NT2/D1 (cell line): ENCODE measurements around the gene FBLN2.

Source experiments
- YY1 ChIP-seq: IDR thresholded peaks from 2 replicates; pipeline ENCODE4 v1.6.1; 2011; ENCODE audit not compliant: insufficient read length, insufficient read depth
- ZNF274 ChIP-seq: IDR thresholded peaks from 2 replicates; pipeline ENCODE4 v1.6.1; 2011; ENCODE audit warnings: mild to moderate bottlenecking, low read depth, low read length

DNA sequence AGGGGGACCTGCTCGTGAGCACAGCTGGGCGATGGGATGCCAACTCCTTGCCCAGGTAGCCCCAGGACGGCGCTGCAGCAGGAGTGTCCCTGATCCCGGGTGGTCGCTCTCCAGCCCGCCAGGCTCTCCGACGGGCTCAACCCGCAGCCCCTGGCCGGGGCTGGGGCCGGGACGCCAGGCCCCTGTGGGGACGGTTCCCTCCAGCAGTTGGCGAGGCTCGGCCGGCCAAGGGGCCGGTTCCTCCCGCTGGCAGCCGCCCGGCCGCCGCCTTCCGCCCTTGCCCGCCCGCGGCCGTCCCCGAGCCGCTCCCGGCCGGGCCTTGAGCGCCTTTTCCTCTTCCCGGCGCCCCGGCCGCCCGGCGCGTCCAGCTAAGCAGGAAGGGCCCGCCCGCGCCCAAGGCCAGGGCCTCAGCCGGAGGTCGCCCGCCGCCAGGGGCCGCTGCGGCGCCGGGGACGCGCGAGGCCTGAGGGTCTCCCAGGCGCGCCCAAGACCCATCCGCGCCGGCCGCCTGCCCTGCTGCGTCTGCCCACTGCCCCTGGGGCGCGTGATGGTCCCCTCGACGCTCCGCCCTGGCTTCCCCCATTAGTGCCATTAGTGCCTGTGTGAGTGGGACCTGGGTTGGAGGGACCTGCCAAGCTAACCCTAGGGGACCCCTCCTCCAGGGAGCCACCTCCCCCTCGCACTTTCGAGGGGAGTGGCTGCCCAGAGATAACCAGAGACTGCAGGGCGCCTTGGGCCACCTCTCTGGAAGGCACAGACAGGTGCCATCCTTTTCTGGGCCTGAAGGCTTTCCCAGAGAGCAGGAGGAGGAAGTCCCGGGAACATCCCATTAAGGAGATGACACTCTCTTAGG is 106.4 kb downstream of the FBLN2 start:
- TF ChIP-seq ZNF274 (no peak), YY1 (no peak)
